SHP77 (cell line): Measurements from ENCODE around the gene TIPIN.
A peak's percentile ranks its signal among the peaks of the same experiment; 100 is the strongest.
"Not testable (repeated sequence)": the region's sequence is repeated elsewhere in the genome, so short reads cannot be mapped to it uniquely, and the experiment has no call there.

Source experiments
- DNase-seq, 2 experiments: peaks; one replicate each; lab custom pipeline; 2025; lab: John Stamatoyannopoulos, UW

TIPIN gene

DNA sequence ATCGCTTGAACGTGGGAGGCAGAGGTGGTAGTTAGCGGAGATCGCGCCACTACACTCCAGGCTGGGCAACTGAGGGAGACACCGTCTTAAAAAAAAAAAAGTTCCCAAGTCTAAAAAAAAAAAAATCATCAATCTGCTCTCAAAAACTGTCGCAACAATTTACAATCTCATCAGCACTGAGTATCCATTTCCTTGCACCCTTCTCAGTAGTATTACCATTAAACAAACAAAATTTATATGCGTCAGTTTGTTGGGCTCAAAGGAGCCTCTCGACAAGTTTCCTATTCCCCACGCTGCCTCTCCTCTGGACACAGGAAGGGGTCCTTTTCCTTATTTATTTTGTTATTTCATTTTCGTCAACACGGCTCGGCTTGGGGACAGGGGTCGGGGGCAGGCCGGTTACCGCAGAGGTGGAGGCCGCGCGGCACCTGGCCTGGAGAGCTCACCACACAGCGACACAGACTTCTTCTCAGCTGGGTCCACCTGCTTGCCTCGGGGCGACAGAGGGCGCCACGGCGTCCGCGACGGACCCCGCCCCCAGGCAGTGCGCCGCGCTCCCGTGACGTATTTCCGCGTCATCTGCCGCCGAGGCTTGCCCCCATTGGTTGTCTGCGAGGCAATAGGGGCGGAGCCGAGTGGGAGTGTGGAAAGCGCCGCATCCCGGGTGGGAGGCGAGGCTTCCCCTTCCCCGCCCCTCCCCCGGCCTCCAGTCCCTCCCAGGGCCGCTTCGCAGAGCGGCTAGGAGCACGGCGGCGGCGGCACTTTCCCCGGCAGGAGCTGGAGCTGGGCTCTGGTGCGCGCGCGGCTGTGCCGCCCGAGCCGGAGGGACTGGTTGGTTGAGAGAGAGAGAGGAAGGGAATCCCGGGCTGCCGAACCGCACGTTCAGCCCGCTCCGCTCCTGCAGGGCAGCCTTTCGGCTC, 30.0 kb upstream of the TIPIN start, which contains the start of gene MAP2K1:
Gene MAP2K1 (plus strand): TSS at position 709 of the 920 bp plus-strand sequence. CDS start 436 bp downstream, outside the sequence.
- peak; percentile 97 to 98 for DNase-seq

DNA sequence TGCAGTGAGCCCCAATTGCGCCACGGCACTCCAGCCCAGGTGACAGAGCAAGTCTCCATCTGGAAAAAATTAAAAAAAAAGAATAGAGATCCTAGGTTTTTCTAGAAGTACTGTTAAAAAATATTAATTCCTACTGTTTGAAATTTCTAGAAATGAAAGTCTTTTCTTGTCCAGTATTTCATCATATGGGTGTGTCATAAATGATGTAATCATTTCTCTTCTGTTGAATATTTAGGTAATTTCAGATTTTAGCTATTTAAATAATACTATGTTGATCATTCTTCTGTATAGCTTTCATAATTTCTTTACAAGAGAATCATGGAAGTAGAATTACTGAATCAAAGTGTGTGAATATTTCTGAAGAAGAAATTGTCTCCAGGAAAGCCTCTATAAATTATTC, 24.9 kb upstream of the TIPIN start:
- not testable (repeated sequence) for DNase-seq

DNA sequence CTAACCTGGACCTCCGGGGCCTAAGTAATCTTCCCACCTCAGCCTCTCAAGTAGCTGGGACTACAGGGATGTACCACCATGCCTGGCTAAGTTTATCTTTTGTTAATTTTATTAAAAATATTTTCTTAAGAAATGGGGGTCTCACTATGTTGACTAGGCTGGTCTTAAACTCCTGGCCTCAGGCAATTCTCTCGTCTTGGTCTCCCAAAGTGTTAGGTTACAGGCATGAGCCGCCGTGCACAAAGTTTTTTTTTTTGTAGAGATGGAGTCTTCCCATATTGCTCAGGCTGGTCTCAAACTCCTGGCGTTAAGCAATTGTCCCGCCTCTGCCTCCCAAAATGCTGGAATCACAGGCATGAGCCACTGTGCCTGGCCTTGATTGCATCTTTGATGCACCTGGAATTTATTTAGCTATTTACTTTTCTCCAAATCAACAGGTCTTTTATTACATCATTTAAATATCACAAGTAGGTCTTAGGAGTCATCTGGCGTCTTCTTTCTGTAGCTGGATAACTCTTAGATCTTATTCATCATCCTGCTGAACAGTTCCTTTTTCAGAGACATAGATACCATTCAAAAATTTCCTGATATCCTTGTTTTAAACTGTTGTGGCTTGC, 22.4 kb upstream of the TIPIN start:
- DNase-seq: no peak

DNA sequence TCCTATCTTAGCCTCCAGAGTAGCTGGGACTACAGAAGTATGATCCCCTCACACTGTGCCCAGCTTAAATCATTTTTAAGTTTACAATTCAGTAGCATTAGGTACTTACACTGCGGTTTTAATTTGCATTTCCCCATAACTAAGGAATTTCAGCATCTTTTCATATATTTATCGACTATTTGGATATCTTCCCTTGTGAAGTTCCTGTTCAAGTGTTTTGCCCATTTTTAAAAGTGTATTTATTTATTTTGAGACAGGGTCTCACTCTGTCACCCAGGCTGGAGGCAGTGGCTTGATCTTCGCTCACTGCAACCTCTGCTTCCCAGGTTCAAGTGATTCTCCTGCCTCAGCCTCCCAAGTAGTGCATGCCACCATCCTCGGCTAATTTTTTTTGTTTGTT, 17.7 kb upstream of the TIPIN start:
- no peak for DNase-seq

DNA sequence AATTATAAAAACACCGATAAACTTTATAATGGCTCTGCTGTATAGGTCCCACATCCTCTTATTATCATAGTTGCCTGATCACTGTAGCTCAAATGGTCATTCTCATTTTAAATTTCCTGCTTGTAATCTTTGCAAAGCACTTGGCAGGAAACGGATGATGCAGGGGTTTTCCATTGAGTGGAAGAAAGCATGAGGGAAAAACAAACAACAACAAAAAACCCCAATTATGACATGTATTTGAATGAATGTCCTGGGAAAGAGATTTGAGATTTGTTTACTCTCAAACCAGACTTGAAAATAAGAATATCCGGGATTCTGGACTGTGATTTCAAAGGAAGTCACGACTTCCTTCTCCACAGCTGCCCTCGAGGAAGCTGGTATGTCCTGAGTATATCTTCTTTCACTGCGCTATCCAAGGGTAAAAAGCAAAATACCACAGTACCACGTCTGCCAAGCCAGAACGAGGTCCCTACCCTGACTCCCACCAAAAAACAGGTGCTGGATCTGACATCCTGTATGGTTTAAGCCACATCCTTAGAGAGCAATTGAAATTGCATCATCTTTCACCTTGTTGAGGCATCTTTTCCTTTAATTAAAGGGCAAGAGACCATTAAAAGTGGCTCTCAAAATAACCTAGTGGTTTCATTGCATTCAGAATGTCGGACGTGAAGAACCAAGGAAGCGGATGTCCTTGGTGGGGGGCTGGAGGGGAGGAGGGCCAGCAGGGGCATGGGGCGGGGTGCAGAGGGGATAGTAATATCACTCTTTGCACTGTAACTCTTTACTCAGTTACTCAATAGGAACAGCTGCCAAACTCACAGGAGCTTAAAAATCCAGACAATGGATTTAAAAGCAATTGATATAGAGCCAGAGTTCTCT, 13.5 kb upstream of the TIPIN start:
- peak; percentile 25 to 59 for DNase-seq

DNA sequence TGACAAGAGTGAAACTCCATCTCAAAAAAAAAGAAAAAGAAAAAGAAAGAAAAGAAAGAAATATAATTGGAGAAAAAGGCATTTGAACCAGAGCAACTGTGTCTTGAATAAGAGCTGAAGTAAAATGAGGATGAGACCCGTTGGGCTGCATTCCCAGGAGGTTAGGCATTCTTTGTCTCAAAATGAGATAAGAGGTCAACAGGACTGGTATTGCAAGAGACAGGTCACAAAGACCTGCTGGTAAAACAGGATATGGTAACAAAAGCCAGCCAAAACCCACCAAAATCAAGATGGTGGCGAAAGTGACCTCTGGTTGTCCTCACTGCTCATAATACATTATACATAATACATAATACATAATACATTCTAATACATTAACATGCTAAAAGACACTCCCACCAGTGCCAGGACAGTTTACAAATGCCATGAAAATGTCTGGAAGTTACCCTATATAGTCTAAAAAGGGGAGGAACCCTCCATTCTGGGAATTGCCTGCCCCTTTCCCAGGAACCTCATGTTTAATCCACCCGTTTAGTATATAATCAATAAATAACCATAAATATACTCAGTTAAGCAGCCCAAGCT, 8.6 kb upstream of the TIPIN start:
- no peak for DNase-seq

DNA sequence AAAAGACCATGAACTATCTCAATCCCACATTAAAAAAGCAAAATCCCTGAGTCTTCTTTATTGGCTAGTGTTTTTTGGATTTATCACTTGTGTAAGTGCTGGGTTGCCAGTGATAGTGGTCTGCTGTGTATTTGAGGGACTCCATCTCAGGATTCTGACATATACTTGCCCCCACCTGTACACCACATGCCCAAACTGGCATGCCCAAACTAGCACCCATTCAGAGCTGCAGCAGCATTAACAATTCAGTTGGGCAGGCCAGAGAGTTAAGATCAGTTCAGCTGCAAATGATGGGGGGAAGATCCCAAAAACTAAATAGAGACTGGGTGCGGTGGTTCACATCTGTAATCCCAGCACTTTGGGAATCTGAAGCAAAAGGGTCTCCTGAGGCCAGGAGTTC, 6.3 kb upstream of the TIPIN start:
- DNase-seq: no peak

DNA sequence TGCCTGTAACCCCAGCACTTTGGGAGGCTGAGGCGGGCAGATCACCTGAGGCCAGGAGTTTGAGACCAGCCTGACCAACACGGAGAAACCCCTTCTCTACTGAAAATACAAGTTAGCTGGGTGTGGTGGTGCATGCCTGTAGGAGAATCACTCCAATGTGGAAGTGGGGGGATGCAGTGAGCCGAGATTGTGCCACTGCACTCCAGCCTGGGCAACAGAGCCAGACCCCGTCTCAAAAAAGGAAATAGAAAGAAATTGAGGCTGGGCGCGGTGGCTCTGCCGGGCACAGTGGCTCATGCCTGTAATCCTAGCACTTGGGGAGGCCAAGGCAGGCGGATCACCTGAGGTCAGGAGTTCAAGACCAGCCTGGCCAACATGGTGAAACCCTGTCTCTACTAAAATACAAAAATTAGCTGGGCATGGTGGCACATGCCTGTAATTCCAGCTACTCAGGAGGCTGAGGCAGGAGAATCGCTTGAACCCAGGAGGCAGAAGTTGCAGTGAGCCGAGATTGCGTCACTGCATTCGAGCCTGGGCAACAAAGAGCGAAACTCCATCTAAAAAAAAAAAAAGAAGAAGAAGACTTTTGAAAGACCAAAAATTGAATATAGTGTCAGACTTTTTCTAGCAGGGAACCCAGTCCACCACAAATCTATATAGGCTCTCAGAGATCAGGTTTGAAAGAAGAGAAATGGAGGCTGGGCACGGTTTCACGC, 5.4 kb upstream of the TIPIN start:
- DNase-seq: not testable (repeated sequence)

DNA sequence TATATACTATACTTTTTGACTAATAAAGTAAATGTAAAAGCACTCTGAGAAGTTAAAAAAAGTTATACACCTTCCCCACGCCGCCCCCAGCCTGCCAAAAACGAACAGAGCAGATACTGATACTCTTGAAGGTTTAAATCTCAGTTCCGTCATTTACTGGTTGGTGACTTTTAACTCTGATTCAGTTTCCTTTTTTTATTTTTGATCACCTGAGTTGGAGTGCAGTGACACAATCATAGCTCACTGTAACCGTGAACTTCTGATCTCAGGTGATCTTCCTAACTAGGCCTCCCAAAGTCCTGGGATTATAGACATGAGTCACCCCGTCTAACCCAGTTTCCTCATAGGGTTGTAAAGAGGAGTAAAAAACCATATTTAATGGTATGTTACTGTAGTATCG, 3.3 kb upstream of the TIPIN start:
- DNase-seq: no peak

DNA sequence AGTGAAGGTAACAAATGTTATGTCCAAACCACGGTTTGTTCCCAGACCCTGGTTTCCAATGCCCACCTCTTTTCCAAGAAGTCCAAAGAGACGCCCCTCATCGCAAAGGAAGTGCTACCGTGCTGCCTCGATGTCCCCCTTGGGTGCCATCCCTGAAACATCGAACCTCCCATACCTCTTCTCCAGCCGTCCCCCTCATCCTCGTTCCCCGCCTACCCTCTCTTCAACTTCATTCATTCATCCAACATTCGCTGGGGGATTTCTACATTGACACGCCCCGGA, 467 bp downstream of the TIPIN start:
- DNase-seq: no peak

DNA sequence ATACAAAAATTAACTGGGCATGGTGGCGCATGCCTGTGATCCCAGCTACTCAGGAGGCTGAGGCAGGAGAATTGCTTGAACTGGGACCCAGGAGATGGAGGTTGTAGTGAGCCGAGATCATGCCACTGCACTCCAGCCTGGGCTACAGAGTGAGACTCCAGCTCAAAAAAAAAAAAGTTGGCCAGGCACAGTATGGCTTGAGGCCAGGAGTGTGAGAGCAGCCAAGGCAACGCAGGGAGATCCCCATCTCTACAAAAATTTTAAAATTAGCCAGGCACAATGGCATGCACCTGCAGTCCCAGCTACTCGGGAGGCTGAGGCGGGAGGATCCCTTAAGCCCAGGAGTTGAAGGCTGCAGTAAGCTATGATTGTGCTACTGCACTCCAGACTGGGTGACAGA, 8.0 kb downstream of the TIPIN start:
- DNase-seq: not testable (repeated sequence)

DNA sequence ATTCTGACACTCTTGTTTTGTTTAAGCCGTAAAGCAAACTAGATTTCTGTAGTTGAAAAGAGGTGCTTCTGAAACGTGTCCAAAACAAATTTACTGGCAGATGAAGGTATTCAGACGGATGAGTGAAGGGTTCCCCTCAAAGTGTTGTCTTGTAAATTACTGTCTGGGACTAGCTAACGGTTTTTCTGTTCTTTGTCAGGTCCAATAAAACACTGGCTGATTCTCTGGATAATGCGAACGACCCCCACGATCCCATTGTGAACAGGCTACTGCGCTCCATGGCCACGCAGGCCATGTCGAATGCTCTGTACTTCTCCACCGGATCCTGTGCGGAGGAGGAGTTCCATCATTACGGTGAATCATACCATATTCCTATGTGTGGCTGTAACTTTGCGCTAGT, 27.7 kb downstream of the TIPIN start:
- DNase-seq: no peak

DNA sequence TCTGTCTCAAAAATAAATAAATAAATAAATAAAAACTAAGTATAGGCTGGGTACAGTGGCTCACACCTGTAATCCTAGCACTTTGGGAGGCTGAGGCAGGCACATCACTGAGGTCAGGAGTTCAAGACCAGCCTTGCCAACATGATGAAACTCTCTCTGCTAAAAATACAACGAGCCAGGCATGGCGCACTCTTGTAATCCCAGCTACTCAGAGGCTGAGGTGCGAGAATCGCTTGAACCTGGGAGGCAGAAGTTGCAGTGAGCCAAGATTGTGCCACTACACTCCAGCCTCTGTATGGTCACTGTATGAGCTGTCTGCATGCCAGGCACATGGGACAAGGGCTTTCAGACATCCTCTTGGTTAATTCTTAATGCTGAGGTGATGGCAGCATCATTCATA, 28.7 kb downstream of the TIPIN start:
- no peak for DNase-seq

DNA sequence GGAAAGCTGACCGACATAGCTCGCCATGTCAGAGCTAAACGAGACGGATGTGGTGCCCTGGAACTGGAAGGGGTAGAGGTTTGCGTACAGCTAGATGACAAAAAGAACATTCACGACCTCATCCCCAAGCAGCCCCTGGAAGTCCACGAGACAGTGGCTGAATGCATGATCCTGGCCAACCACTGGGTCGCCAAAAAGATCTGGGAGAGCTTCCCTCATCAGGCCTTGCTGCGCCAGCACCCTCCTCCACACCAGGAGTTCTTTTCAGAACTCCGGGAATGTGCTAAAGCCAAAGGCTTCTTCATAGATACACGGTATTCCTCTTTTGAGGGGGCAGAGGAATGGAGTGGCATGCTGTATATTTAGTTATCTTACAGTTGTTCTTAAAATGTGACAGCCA, 30.4 kb downstream of the TIPIN start:
- no peak for DNase-seq

DNA sequence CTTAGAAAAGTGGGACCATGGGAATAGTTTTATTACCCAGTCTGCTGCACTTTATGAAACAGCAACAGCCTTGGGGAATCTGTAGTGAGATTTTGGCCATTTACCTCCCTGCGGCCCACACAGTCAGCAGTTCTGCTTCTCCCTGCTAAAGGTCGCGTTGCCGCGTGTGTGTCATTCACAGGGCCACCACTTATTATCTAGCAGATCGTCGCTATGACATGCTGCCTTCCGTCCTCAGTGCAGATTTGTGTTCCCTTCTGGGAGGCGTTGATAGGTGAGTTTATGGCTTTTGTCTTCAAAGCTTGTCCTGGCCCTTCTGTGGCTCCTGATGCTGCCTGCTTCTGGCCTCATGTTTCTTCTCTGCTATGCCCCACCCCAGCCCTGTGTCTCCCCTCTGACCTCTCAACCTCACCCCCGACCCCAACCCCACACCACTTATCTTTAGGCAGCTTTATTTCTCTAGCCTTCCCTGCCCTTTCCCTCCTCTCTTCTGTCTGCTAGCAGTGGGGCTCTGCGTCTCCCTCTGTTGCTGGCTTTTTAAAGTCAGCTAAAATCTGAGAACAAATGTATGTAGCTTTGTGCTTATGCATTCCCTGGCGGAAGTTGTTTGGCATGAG, 33.1 kb downstream of the TIPIN start:
- no peak for DNase-seq

DNA sequence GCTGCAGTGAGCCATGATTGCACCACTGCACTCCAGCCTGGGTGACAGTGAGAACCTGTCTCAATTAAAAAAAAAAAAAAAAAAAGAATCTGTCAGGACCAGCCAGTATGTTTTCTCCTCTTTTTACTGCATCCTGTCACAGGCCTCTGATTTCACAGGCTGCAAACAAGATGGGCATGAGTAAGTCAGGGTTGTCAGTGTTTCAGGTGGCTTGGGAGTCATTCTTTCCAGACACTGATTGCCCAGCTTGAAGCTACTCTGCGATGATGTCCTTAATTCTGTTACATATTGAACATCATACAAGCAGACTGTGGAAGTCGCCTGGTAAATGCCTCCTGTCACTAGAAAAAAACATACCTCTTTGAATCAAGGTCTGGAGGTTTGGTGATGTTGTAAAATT, 44.3 kb downstream of the TIPIN start:
- no peak for DNase-seq

DNA sequence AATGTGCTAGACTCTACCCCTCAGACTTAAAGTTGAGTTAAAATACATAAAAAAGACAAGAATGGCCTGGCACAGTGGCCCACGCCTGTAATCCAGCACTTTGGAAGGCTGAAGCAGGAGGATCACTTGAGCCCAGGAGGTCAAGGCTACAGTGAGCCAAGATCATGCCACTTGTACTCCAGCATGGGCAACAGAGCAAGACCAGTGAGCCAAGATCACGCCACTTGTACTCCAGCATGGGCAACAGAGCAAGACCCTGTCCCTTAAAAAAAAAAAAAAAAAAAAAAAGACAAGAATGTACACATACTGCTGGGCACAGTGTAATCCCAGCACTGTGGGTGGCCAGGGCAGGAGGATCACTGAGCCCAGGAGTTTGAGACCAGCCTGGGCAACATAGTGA, 45.7 kb downstream of the TIPIN start:
- DNase-seq: no peak

DNA sequence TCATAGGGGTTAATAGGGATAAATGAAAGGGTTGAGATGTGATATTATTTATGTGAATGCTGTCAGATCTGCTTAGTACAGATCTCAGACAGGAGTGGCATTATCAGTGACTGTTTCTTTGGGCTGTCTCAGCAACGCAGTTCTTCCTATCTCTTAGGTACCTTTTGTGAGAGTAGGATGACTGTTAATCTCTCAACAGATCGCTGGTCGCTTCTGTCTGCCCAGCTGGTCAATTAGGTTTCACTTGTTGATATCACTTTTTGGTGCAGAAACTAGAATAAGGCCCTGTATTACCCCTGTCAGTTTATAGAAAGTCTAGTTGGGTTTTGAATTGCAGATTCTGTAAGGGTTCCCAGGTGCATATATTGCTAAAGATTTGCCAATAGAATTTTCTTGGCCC, 46.7 kb downstream of the TIPIN start:
- no peak for DNase-seq

DNA sequence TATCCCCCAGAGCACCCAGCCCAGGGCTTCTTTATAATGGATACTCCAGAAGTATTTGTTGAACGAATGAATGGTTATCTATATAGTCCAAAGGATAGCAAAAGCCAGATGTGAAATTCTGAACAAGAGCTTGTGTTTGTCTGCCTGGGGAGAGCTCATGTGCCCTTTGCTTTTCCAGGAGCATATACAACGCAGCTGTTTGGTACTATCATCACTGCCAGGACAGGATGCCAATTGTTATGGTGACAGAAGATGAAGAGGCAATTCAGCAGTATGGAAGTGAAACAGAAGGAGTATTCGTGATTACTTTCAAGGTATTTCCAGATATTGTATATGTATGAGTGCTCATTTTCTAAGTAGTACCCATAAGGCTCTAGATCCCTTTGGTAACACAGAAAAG, 48.0 kb downstream of the TIPIN start:
- DNase-seq: no peak

DNA sequence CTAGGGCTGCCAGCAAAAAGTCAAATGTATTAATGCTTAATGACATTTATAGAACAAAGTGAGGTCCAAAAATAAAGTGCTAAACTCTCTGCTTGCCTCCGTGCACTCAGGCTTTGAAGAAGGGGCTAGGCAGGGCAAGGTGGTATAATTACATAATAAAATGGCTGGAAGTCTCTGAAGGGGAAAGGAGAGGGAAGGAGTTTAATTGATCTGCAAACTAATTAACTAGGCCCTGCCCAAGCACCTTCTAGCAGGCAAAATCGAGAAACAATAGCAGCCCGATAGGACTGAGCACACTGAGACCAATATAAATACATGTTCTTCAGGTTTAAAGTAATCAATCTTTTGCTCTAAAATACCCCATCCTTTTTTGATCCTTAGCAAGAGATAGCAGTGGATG, 50.1 kb downstream of the TIPIN start:
- DNase-seq: no peak

DNA sequence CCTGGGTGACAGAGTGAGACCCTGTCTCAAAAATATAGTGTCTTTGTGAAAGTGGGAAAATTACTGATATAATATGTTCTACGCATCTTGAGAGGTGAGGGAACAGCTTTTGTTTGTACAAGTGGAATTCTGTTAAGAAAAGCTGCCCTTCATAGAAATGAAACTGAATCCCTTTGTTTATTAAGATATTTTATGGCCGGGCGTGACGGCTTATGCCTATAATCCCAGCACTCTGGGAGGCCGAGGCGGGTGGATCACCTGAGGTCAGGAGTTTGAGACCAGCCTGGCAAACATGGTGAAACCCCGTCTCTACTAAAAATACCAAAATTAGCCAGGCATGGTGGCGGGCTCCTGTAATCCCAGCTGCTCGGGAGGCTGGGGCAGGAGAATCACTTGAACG, 52.1 kb downstream of the TIPIN start:
- DNase-seq: not testable (repeated sequence)
